K562 (cell line): ENCODE measurements around the gene NUFIP2. TPM values are rescaled to one million over a fixed set of nuclear protein-coding genes. Genes with fewer than 3 reads are reported as not detected.

Experiments used
- BCOR ChIP-seq: fragments of 450-650 bp; IDR thresholded peaks from 2 replicates; pipeline ENCODE4 v1.6.1; 2016
- CBX5 ChIP-seq: IDR thresholded peaks from 2 replicates; pipeline ENCODE4 v1.6.1; 2014; ENCODE audit warnings: low read depth, borderline replicate concordance
- DMBX1 ChIP-seq: fragments of 250-450 bp; sonication (Bioruptor Pico); IDR thresholded peaks from 2 replicates; pipeline ENCODE4 v1.8.0; 2022; ENCODE audit warnings: inconsistent platforms, mild to moderate bottlenecking, moderate library complexity, borderline replicate concordance
- KDM4B ChIP-seq, 2 experiments: fragments of 450-650 bp in 1 of 2; sonication (generic) in 1 of 2; IDR thresholded peaks; 2 replicates each; pipeline ENCODE4 v1.6.1; 2016 to 2017; ENCODE audit warnings: borderline replicate concordance in 2 of 2, antibody characterized with exemption in 1 of 2, low read depth in 1 of 2, mild to moderate bottlenecking in 1 of 2
- KLF13 ChIP-seq: fragments of 450-650 bp; IDR thresholded peaks from 2 replicates; pipeline ENCODE4 v1.6.1; 2016; ENCODE audit warnings: missing genetic modification characterization, low read depth, mild to moderate bottlenecking, missing compliant biosample characterization, moderate library complexity, borderline replicate concordance
- KLF6 ChIP-seq: fragments of 250-450 bp; sonication (Bioruptor Pico); IDR thresholded peaks from 2 replicates; pipeline ENCODE4 v1.4.0; 2020; ENCODE audit warnings: mild to moderate bottlenecking, moderate library complexity, borderline replicate concordance
- MXI1 ChIP-seq: IDR thresholded peaks from 2 replicates; pipeline ENCODE4 v1.6.1; 2011; ENCODE audit warnings: low read depth, mild to moderate bottlenecking, improper control_type of control experiment, low read length
- NUFIP1 ChIP-seq: fragments of 450-650 bp; IDR thresholded peaks from 2 replicates; pipeline ENCODE4 v1.6.1; 2018; ENCODE audit not compliant: partially characterized antibody
- PURB ChIP-seq: sonication (generic); formaldehyde crosslinking; IDR thresholded peaks from 2 replicates; pipeline ENCODE4 v1.9.0; 2021; ENCODE audit warnings: low read depth, mild to moderate bottlenecking, missing genetic modification reagents
- SIN3A ChIP-seq, 2 experiments: fragments of 150-350 bp in 1 of 2; IDR thresholded peaks; 2 replicates each; pipeline ENCODE4 v1.6.1; 2011 to 2016; ENCODE audit warnings: borderline replicate concordance in 2 of 2, low read depth in 2 of 2, low read length in 2 of 2, mild to moderate bottlenecking in 2 of 2, moderate library complexity in 2 of 2; ENCODE audit not compliant: control insufficient read depth in 1 of 2
- SIRT6 ChIP-seq: IDR thresholded peaks from one replicate; pipeline ENCODE4 v1.6.1; 2012; ENCODE audit warnings: low read depth, mild to moderate bottlenecking, control low read depth, inconsistent platforms, low read length, moderate library complexity
- SMARCE1 ChIP-seq: fragments of 450-650 bp; IDR thresholded peaks from 2 replicates; pipeline ENCODE4 v1.7.1; 2016; ENCODE audit warnings: mild to moderate bottlenecking
- SPI1 ChIP-seq: IDR thresholded peaks from 2 replicates; pipeline ENCODE4 v1.6.1; 2011; ENCODE audit warnings: low read depth, low read length, control low read depth, borderline replicate concordance
- TRIM24 ChIP-seq, 2 experiments: fragments of 450-650 bp; IDR thresholded peaks; 2 replicates each; pipeline ENCODE4 v1.6.1; 2016
- ZNF121 ChIP-seq: sonication (generic); formaldehyde crosslinking; conservative IDR thresholded peaks from 2 replicates; pipeline ENCODE4 v1.8.0; 2022; ENCODE audit warnings: missing genetic modification reagents
- ZNF436 ChIP-seq: fragments of 250-450, 450-650 bp; sonication (Bioruptor Pico); formaldehyde crosslinking; IDR thresholded peaks from 2 replicates; pipeline ENCODE4 v1.7.0; 2020; ENCODE audit warnings: mild to moderate bottlenecking
- ZNF561 ChIP-seq: fragments of 450-650 bp; formaldehyde crosslinking; conservative IDR thresholded peaks from 2 replicates; pipeline ENCODE4 v1.4.0; 2020; ENCODE audit warnings: mild to moderate bottlenecking, moderate library complexity
- ZNF668 ChIP-seq: fragments of 250-450 bp; sonication (Bioruptor Pico); IDR thresholded peaks from 2 replicates; pipeline ENCODE4 v1.8.0; 2022; ENCODE audit warnings: mild to moderate bottlenecking, inconsistent platforms
- polyA plus RNA-seq, 8 experiments: library from polyadenylated mRNA; depleted of rRNA in 4 of 8; stranded (reverse) in 5 of 8; unstranded in 3 of 8; fragments of >200 nt; fragmentation: Nextera tagmentation in 2 of 8; fragmentation: Illumina TruSeq in 1 of 8; extraction: Ambion mirVana in 2 of 8; extraction: Trizol in 1 of 8; gene quantifications; 2 replicates each; pipeline versions ENCODE4 v1.2.1 to v1.2.3, GENCODE V29; 2011 to 2014; ENCODE audit warnings: inconsistent platforms in 1 of 8, missing spikeins in 1 of 8
- total RNA-seq, 7 experiments: library from RNA; depleted of rRNA in 6 of 7; stranded (reverse); fragments of >200 nt in 6 of 7; fragmentation: Illumina TruSeq in 2 of 7; extraction: Trizol in 2 of 7; gene quantifications; 2 replicates each; pipeline versions ENCODE4 v1.2.1 to v1.2.3, GENCODE V29; 2011 to 2021; ENCODE audit warnings: low replicate concordance in 1 of 7
- TF ChIP-seq, protein P1 (sequence below): fragments of 450-650 bp; conservative IDR thresholded peaks from 2 replicates; pipeline ENCODE4 v1.6.1; 2016; ENCODE audit warnings: missing genetic modification characterization, low read depth, mild to moderate bottlenecking, control low read depth, missing compliant biosample characterization
- TF ChIP-seq, protein P2 (sequence below): fragments of 450-650 bp; IDR thresholded peaks from 2 replicates; pipeline ENCODE4 v1.7.1; 2018; ENCODE audit warnings: mild to moderate bottlenecking, low read depth; ENCODE audit not compliant: partially characterized antibody

NUFIP2 gene
- total and polyA plus RNA-seq, 9 of the 15 experiments (the other 6 are each of a cell fraction or from before 2014, with no cell fraction given) = 4.9 to 40.7 (median 18.5) TPM

- TF ChIP-seq, protein P1, sequence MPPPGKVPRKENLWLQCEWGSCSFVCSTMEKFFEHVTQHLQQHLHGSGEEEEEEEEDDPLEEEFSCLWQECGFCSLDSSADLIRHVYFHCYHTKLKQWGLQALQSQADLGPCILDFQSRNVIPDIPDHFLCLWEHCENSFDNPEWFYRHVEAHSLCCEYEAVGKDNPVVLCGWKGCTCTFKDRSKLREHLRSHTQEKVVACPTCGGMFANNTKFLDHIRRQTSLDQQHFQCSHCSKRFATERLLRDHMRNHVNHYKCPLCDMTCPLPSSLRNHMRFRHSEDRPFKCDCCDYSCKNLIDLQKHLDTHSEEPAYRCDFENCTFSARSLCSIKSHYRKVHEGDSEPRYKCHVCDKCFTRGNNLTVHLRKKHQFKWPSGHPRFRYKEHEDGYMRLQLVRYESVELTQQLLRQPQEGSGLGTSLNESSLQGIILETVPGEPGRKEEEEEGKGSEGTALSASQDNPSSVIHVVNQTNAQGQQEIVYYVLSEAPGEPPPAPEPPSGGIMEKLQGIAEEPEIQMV (tag) = no peak
- TF ChIP-seq KLF6 (peak; percentile 63; the same call in 1 of the 2 replicates), SIN3A (IDR thresholded peaks at IDR 0.05; ENCODE audit: borderline replicate concordance in 2 of 2, control insufficient read depth in 1 of 2, low read depth in 2 of 2, low read length in 2 of 2) (peak; percentile 33 to 60; a peak in 1 of 4 replicates), ZNF668 (CRISPR knock-in tag) (no peak), NUFIP1 (no peak), DMBX1 (peak; percentile 67; the same call in 1 of the 2 replicates), KDM4B (IDR thresholded peaks at IDR 0.05; ENCODE audit: borderline replicate concordance in 2 of 2, low read depth in 1 of 2) (peak in 1 of 2 experiments; percentile 75; a peak in 1 of 4 replicates), CBX5 (no peak; the same call in 1 of the 2 replicates), ZNF121 (CRISPR knock-in tag) (no peak), PURB (no peak), KLF13 (tag) (no peak), SIRT6 (no peak), ZNF561 (CRISPR knock-in tag) (peak; percentile 67; the same call in 1 of the 2 replicates), SPI1 (no peak), SMARCE1 (0 out of 2 replicates have a peak, but pooled peaks have one; percentile 28), MXI1 (peak; percentile 69), BCOR (peak; percentile 32; the same call in 1 of the 2 replicates), ZNF436 (0 out of 2 replicates have a peak, but pooled peaks have one; percentile 21), TRIM24 (IDR thresholded peaks at IDR 0.05) (peak; percentile 25 to 28; a peak in 1 of 4 replicates)
- TF ChIP-seq, protein P2, sequence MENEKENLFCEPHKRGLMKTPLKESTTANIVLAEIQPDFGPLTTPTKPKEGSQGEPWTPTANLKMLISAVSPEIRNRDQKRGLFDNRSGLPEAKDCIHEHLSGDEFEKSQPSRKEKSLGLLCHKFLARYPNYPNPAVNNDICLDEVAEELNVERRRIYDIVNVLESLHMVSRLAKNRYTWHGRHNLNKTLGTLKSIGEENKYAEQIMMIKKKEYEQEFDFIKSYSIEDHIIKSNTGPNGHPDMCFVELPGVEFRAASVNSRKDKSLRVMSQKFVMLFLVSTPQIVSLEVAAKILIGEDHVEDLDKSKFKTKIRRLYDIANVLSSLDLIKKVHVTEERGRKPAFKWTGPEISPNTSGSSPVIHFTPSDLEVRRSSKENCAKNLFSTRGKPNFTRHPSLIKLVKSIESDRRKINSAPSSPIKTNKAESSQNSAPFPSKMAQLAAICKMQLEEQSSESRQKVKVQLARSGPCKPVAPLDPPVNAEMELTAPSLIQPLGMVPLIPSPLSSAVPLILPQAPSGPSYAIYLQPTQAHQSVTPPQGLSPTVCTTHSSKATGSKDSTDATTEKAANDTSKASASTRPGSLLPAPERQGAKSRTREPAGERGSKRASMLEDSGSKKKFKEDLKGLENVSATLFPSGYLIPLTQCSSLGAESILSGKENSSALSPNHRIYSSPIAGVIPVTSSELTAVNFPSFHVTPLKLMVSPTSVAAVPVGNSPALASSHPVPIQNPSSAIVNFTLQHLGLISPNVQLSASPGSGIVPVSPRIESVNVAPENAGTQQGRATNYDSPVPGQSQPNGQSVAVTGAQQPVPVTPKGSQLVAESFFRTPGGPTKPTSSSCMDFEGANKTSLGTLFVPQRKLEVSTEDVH = peak; percentile 57
Observed at GRCh38 chr17:29293890-29294579, at the start of gene NUFIP2 (continued).
